ENCODE data around the gene SPRED2.

Gene SPRED2

GRCh38 chr2:65264821-65265670, 167.4 kb downstream of the SPRED2 start:
- no peak for TF ChIP-seq FOXP2 (optimal IDR thresholded peaks at IDR 0.05; ENCODE audit: borderline replicate concordance, extremely low read depth, extremely low read length, insufficient read depth)
- no peak for TF ChIP-seq REST (IDR thresholded peaks at IDR 0.05; ENCODE audit: insufficient read depth in 1 of 2, low read depth in 2 of 2, low read length in 2 of 2)
- TF ChIP-seq POLR2AphosphoS5 (IDR thresholded peaks at IDR 0.05; ENCODE audit: low read depth, low read length): no peak
- TF ChIP-seq SIN3A (IDR thresholded peaks at IDR 0.05; ENCODE audit: borderline replicate concordance, insufficient read depth, low read length): no peak
- TF ChIP-seq TAF1 (IDR thresholded peaks at IDR 0.05; ENCODE audit: borderline replicate concordance, insufficient read depth, low read length): no peak

GRCh38 chr2:65263986-65264385, 168.4 kb downstream of the SPRED2 start:
- TF ChIP-seq TAF1 (IDR thresholded peaks at IDR 0.05; ENCODE audit: borderline replicate concordance, insufficient read depth, low read length) (no peak), SIN3A (IDR thresholded peaks at IDR 0.05; ENCODE audit: borderline replicate concordance, insufficient read depth, low read length) (no peak), REST (IDR thresholded peaks at IDR 0.05; ENCODE audit: insufficient read depth in 1 of 2, low read depth in 2 of 2, low read length in 2 of 2) (no peak)

GRCh38 chr2:65263262-65263661, 169.1 kb downstream of the SPRED2 start:
- no peak for TF ChIP-seq REST (IDR thresholded peaks at IDR 0.05; ENCODE audit: insufficient read depth in 1 of 2, low read depth in 2 of 2, low read length in 2 of 2)
- no peak for TF ChIP-seq POLR2AphosphoS5 (IDR thresholded peaks at IDR 0.05; ENCODE audit: low read depth, low read length)
- no peak for TF ChIP-seq SIN3A (IDR thresholded peaks at IDR 0.05; ENCODE audit: borderline replicate concordance, insufficient read depth, low read length)
- TF ChIP-seq FOXP2 (optimal IDR thresholded peaks at IDR 0.05; ENCODE audit: borderline replicate concordance, extremely low read depth, extremely low read length, insufficient read depth): no peak

- no peak for TF ChIP-seq SIN3A (IDR thresholded peaks at IDR 0.05; ENCODE audit: borderline replicate concordance, insufficient read depth, low read length)
- no peak for TF ChIP-seq TAF1 (IDR thresholded peaks at IDR 0.05; ENCODE audit: borderline replicate concordance, insufficient read depth, low read length)
- no peak for TF ChIP-seq POLR2AphosphoS5 (IDR thresholded peaks at IDR 0.05; ENCODE audit: low read depth, low read length)
- TF ChIP-seq FOXP2 (optimal IDR thresholded peaks at IDR 0.05; ENCODE audit: borderline replicate concordance, extremely low read depth, extremely low read length, insufficient read depth): no peak
- TF ChIP-seq REST (IDR thresholded peaks at IDR 0.05; ENCODE audit: insufficient read depth in 1 of 2, low read depth in 2 of 2, low read length in 2 of 2): no peak
These were observed 170.7 kb downstream of the SPRED2 start for GRCh38 chr2:65261676-65262075.

Measured in PFSK-1 (cell line).